ENCODE results near the gene HTR3B.

DNA sequence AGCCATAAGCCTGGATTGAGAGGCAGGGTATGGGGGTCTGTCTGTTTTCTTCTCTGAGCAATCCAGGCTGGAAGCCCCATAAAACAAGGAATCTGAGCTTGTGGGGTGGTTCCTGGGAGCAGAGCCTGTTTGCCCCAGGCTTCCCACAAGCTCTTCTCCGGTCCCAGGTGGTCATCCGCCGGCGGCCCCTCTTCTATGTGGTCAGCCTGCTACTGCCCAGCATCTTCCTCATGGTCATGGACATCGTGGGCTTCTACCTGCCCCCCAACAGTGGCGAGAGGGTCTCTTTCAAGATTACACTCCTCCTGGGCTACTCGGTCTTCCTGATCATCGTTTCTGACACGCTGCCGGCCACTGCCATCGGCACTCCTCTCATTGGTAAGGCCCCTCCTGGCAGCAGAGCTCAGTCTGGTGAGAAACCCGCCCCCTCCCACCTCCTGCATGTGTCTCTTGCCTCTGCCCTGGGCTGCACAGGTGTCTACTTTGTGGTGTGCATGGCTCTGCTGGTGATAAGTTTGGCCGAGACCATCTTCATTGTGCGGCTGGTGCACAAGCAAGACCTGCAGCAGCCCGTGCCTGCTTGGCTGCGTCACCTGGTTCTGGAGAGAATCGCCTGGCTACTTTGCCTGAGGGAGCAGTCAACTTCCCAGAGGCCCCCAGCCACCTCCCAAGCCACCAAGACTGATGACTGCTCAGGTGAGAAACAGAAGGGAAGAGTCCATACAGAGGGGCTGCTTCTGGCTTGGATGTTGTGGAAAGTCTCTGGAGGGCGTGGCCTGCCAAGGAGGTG is 82.0 kb downstream of the HTR3B start:
- TF ChIP-seq, protein P1, sequence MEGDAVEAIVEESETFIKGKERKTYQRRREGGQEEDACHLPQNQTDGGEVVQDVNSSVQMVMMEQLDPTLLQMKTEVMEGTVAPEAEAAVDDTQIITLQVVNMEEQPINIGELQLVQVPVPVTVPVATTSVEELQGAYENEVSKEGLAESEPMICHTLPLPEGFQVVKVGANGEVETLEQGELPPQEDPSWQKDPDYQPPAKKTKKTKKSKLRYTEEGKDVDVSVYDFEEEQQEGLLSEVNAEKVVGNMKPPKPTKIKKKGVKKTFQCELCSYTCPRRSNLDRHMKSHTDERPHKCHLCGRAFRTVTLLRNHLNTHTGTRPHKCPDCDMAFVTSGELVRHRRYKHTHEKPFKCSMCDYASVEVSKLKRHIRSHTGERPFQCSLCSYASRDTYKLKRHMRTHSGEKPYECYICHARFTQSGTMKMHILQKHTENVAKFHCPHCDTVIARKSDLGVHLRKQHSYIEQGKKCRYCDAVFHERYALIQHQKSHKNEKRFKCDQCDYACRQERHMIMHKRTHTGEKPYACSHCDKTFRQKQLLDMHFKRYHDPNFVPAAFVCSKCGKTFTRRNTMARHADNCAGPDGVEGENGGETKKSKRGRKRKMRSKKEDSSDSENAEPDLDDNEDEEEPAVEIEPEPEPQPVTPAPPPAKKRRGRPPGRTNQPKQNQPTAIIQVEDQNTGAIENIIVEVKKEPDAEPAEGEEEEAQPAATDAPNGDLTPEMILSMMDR (IDR thresholded peaks at IDR 0.05; ENCODE audit: poor library complexity) = no peak
- TF ChIP-seq EZH2phosphoT487 (IDR thresholded peaks at IDR 0.05; ENCODE audit: low read depth, severe bottlenecking, unreplicated experiment) = no peak
- TF ChIP-seq EZH2 (IDR thresholded peaks at IDR 0.05; ENCODE audit: borderline replicate concordance) = no peak

Data from hepatocyte (in vitro differentiated cells).